H9 (cell line): ENCODE data around the gene LRP1B. TPM values are rescaled to one million over a fixed set of nuclear protein-coding genes. Genes with fewer than 3 reads are reported as not detected.
A peak's percentile ranks its signal among the peaks of the same experiment; 100 is the strongest.

Source experiments
- DNase-seq: peaks from one replicate; pipeline ENCODE4 v3.0.0-alpha.2; 2017
- H2AFZ ChIP-seq: one replicate; pipeline ENCODE4 v1.6.1; 2013; ENCODE audit warnings: mild to moderate bottlenecking, low read length, control low read depth, moderate library complexity
- H2AK5ac ChIP-seq: 2 replicates; pipeline ENCODE4 v1.6.1; 2013; ENCODE audit warnings: low read length, control low read depth, mixed read lengths; ENCODE audit not compliant: insufficient read length
- H2BK120ac ChIP-seq: one replicate; pipeline ENCODE4 v1.6.1; 2013; ENCODE audit warnings: low read depth, mild to moderate bottlenecking, low read length, control low read depth, inconsistent platforms; ENCODE audit not compliant: poor library complexity, severe bottlenecking
- H2BK12ac ChIP-seq: 2 replicates; pipeline ENCODE4 v1.6.1; 2013; ENCODE audit warnings: low read length, control low read depth, mixed read lengths, low read depth; ENCODE audit not compliant: insufficient read length
- H2BK15ac ChIP-seq: 2 replicates; pipeline ENCODE4 v1.6.1; 2013; ENCODE audit warnings: low read depth, low read length, control low read depth
- H2BK20ac ChIP-seq: one replicate; pipeline ENCODE4 v1.6.1; 2013; ENCODE audit warnings: low read depth, mild to moderate bottlenecking, low read length, control low read depth, inconsistent platforms; ENCODE audit not compliant: poor library complexity, severe bottlenecking
- H2BK5ac ChIP-seq: 2 replicates; pipeline ENCODE4 v1.6.1; 2013; ENCODE audit warnings: low read length, control low read depth, mixed read lengths; ENCODE audit not compliant: insufficient read length
- H3K14ac ChIP-seq: 2 replicates; pipeline ENCODE4 v1.6.1; 2013; ENCODE audit warnings: low read length, control low read depth; ENCODE audit not compliant: insufficient read depth
- H3K18ac ChIP-seq: 2 replicates; pipeline ENCODE4 v1.6.1; 2013; ENCODE audit warnings: low read depth, mild to moderate bottlenecking, mixed read lengths, low read length, control low read depth; ENCODE audit not compliant: insufficient read length
- H3K23ac ChIP-seq: 2 replicates; pipeline ENCODE4 v1.6.1; 2013; ENCODE audit warnings: low read length, control low read depth, mixed read lengths, low read depth; ENCODE audit not compliant: insufficient read length
- H3K23me2 ChIP-seq: 2 replicates; pipeline ENCODE4 v1.6.1; 2013; ENCODE audit warnings: low read depth, mild to moderate bottlenecking, mixed read lengths, low read length, control low read depth; ENCODE audit not compliant: insufficient read length, poor library complexity, severe bottlenecking
- H3K27ac ChIP-seq: 2 replicates; pipeline ENCODE4 v1.5.1; 2013; ENCODE audit warnings: low read length, control low read depth, mixed read lengths, low read depth; ENCODE audit not compliant: insufficient read length
- H3K27me3 ChIP-seq: 2 replicates; pipeline ENCODE4 v1.6.1; 2013; ENCODE audit warnings: low read length, control low read depth, inconsistent platforms; ENCODE audit not compliant: insufficient read depth
- H3K4ac ChIP-seq: 2 replicates; pipeline ENCODE4 v1.6.1; 2013; ENCODE audit warnings: low read depth, mild to moderate bottlenecking, control low read depth, inconsistent platforms, low read length, moderate library complexity
- H3K4me1 ChIP-seq: 2 replicates; pipeline ENCODE4 v1.6.1; 2013; ENCODE audit warnings: low read length, control low read depth, inconsistent platforms; ENCODE audit not compliant: insufficient read depth
- H3K4me2 ChIP-seq: 2 replicates; pipeline ENCODE4 v1.6.1; 2013; ENCODE audit warnings: low read length, control low read depth, mixed read lengths; ENCODE audit not compliant: insufficient read length, insufficient read depth
- H3K56ac ChIP-seq: 2 replicates; pipeline ENCODE4 v1.6.1; 2013; ENCODE audit warnings: low read depth, mild to moderate bottlenecking, mixed read lengths, low read length, control low read depth; ENCODE audit not compliant: insufficient read length
- H3K79me1 ChIP-seq: 2 replicates; pipeline ENCODE4 v1.6.1; 2013; ENCODE audit warnings: low read depth, mild to moderate bottlenecking, moderate library complexity, low read length, control low read depth, inconsistent platforms; ENCODE audit not compliant: insufficient read depth, poor library complexity, severe bottlenecking
- H3K79me2 ChIP-seq: 2 replicates; pipeline ENCODE4 v1.6.1; 2013; ENCODE audit warnings: low read length, control low read depth, inconsistent platforms; ENCODE audit not compliant: insufficient read depth
- H3K9ac ChIP-seq: 2 replicates; pipeline ENCODE4 v1.6.1; 2013; ENCODE audit warnings: low read length, control low read depth, mixed read lengths; ENCODE audit not compliant: insufficient read length; ENCODE audit errors: extremely low read depth
- H3K9me3 ChIP-seq: one replicate; pipeline ENCODE4 v1.6.1; 2013; ENCODE audit warnings: low read depth, low read length, inconsistent platforms; ENCODE audit not compliant: control insufficient read depth
- H3T11ph ChIP-seq: one replicate; pipeline ENCODE4 v1.6.1; 2013; ENCODE audit warnings: mild to moderate bottlenecking, low read length, control low read depth, inconsistent platforms
- H4K20me1 ChIP-seq: one replicate; pipeline ENCODE4 v1.6.1; 2013; ENCODE audit not compliant: control insufficient read depth, insufficient read length, insufficient read depth
- H4K5ac ChIP-seq: 2 replicates; pipeline ENCODE4 v1.6.1; 2013; ENCODE audit warnings: low read depth, mild to moderate bottlenecking, mixed read lengths, low read length, control low read depth; ENCODE audit not compliant: insufficient read length
- H4K8ac ChIP-seq: replicated peaks from 2 replicates; pipeline ENCODE4 v1.6.1; 2013; ENCODE audit warnings: low read length, control low read depth, mixed read lengths, low read depth; ENCODE audit not compliant: insufficient read length
- H4K91ac ChIP-seq: 2 replicates; pipeline ENCODE4 v1.6.1; 2013; ENCODE audit warnings: low read depth, mild to moderate bottlenecking, moderate library complexity, mixed read lengths, low read length, control low read depth; ENCODE audit not compliant: insufficient read length
- H3K27ac Mint-ChIP-seq, 3 experiments: 2 replicates in 2 of 3; 3 replicates in 1 of 3; pipeline ENCODE4 v1.8.0; 2020 to 2021; ENCODE audit warnings: mixed read lengths in 3 of 3, mild to moderate bottlenecking in 1 of 3, moderate library complexity in 1 of 3
- H3K27me3 Mint-ChIP-seq: 2 replicates; pipeline ENCODE4 v1.8.0; 2021; ENCODE audit warnings: low read depth, mild to moderate bottlenecking, moderate library complexity, mixed read lengths
- H3K36me3 Mint-ChIP-seq, 3 experiments: 2 replicates in 2 of 3; 3 replicates in 1 of 3; pipeline ENCODE4 v1.8.0; 2020 to 2021; ENCODE audit warnings: low read depth in 3 of 3, mixed read lengths in 3 of 3; ENCODE audit not compliant: insufficient read depth in 1 of 3
- H3K4me1 Mint-ChIP-seq, 2 experiments: 2 replicates each; pipeline ENCODE4 v1.8.0; 2020; ENCODE audit warnings: mixed read lengths in 2 of 2
- H3K4me3 Mint-ChIP-seq, 2 experiments: 2 replicates in 1 of 2; 3 replicates in 1 of 2; pipeline ENCODE4 v1.8.0; 2020 to 2021; ENCODE audit warnings: mild to moderate bottlenecking in 2 of 2, mixed read lengths in 2 of 2, moderate library complexity in 1 of 2
- H3K9me3 Mint-ChIP-seq, 2 experiments: 2 replicates in 1 of 2; 3 replicates in 1 of 2; pipeline ENCODE4 v1.8.0; 2020; ENCODE audit warnings: mild to moderate bottlenecking in 2 of 2, mixed read lengths in 2 of 2, moderate library complexity in 1 of 2
- WGBS: extraction: QIAGEN DNeasy Blood & Tissue Kit; methylation state at CpG from one replicate; pipeline ENCODE4 v1.1.7; 2013; ENCODE audit warnings: missing lambda C conversion rate, low lambda C conversion rate, mixed read lengths; ENCODE audit not compliant: insufficient read length; ENCODE audit errors: extremely low coverage; 5-methylcytosine and 5-hydroxymethylcytosine counted together
- total RNA-seq: library from RNA; stranded (reverse); gene quantifications from 2 replicates; pipeline ENCODE4 v1.2.1, GENCODE V29; 2021
- TF ChIP-seq, protein P1 (sequence below): fragments of 200-600 bp; sonication (generic); conservative IDR thresholded peaks from 3 replicates; pipeline ENCODE4 v1.8.0; 2021; ENCODE audit warnings: antibody characterized with exemption, mild to moderate bottlenecking

LRP1B gene
- total RNA-seq, 1 experiment from 2014 or later: not detected

DNA sequence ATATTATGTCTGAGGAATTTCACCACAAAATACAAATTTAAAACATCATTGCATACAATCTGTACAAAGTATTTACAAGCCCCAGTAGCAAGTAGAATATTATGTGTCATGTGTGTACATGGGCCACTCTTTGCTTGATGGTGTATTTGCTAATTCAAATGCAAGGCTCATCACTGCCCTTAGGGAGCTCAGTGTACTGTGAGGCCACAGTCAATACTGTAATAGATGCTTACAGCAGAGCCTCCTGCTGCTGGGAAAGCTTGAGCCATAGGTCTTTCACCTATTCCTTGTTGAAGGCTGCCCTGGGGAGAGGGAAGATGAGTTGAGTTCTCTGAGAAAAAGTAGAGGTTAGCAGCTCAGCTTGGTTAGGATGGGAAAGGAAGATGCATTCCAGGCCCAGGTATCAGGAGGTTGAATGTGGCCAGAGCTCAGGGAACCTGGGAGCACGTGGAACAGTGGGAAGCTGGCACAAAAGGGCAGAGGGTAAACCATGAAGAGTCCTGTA, 189.6 kb downstream of the LRP1B start:
- H3K9me3 Mint-ChIP-seq: peaks cover 7 to 9% of the 10 kb centered on the region in 2 experiments; a peak in 4 of 5 replicates
- no peaks in the 10 kb centered on the region for H3K27me3 Mint-ChIP-seq

More for the DNA sequence above, 189.6 kb downstream of the LRP1B start:
- H3K56ac ChIP-seq: no peak overlapping the region
- TF ChIP-seq, protein P1, sequence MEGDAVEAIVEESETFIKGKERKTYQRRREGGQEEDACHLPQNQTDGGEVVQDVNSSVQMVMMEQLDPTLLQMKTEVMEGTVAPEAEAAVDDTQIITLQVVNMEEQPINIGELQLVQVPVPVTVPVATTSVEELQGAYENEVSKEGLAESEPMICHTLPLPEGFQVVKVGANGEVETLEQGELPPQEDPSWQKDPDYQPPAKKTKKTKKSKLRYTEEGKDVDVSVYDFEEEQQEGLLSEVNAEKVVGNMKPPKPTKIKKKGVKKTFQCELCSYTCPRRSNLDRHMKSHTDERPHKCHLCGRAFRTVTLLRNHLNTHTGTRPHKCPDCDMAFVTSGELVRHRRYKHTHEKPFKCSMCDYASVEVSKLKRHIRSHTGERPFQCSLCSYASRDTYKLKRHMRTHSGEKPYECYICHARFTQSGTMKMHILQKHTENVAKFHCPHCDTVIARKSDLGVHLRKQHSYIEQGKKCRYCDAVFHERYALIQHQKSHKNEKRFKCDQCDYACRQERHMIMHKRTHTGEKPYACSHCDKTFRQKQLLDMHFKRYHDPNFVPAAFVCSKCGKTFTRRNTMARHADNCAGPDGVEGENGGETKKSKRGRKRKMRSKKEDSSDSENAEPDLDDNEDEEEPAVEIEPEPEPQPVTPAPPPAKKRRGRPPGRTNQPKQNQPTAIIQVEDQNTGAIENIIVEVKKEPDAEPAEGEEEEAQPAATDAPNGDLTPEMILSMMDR: no peak
- no peak for DNase-seq
- no peak overlapping the region for H3K4me2 ChIP-seq
- no CpG with 5 or more reads among the region's 1 CpG for WGBS
- no peak overlapping the region for H3T11ph ChIP-seq
- H4K91ac ChIP-seq: no peak overlapping the region
- no peak overlapping the region for H3K18ac ChIP-seq
- no peaks in the 10 kb centered on the region for H3K79me1 ChIP-seq
- H2BK12ac ChIP-seq: no peak overlapping the region
- no peaks in the 10 kb centered on the region for H3K9me3 ChIP-seq
- H3K4me1 Mint-ChIP-seq: peaks cover 4 to 9% of the 10 kb centered on the region in 2 experiments
- no peak overlapping the region for H2BK15ac ChIP-seq
- no peak overlapping the region for H3K27ac ChIP-seq
- no peak overlapping the region for H3K23ac ChIP-seq
- H3K4me3 Mint-ChIP-seq: no peak overlapping the region
- no peak overlapping the region for H2BK20ac ChIP-seq
- no peaks in the 10 kb centered on the region for H3K79me2 ChIP-seq
- H3K36me3 Mint-ChIP-seq: peaks cover 0 to 8% (median 7%) of the 10 kb centered on the region in 3 experiments; a peak in 4 of 7 replicates
- H2AK5ac ChIP-seq: no peak overlapping the region
- peak overlapping the region in 1 of 3 experiments; percentile 19; a peak in 2 of 7 replicates for H3K27ac Mint-ChIP-seq
- no peaks in the 10 kb centered on the region for H3K27me3 ChIP-seq
- H2BK5ac ChIP-seq: no peak overlapping the region
- H3K4ac ChIP-seq: no peak overlapping the region
- no peak overlapping the region for H3K14ac ChIP-seq
- H4K20me1 ChIP-seq: no peaks in the 10 kb centered on the region
- H4K8ac ChIP-seq: no peak overlapping the region
- H4K5ac ChIP-seq: no peak overlapping the region
- no peaks in the 10 kb centered on the region for H3K4me1 ChIP-seq
- H2BK120ac ChIP-seq: no peak overlapping the region
- no peak overlapping the region for H3K9ac ChIP-seq
- no peak overlapping the region for H2AFZ ChIP-seq
- H3K23me2 ChIP-seq: no peaks in the 10 kb centered on the region
